ENCODE data around the gene C19orf12.
A peak's percentile ranks its signal among the peaks of the same experiment; 100 is the strongest.

C19orf12 gene

DNA sequence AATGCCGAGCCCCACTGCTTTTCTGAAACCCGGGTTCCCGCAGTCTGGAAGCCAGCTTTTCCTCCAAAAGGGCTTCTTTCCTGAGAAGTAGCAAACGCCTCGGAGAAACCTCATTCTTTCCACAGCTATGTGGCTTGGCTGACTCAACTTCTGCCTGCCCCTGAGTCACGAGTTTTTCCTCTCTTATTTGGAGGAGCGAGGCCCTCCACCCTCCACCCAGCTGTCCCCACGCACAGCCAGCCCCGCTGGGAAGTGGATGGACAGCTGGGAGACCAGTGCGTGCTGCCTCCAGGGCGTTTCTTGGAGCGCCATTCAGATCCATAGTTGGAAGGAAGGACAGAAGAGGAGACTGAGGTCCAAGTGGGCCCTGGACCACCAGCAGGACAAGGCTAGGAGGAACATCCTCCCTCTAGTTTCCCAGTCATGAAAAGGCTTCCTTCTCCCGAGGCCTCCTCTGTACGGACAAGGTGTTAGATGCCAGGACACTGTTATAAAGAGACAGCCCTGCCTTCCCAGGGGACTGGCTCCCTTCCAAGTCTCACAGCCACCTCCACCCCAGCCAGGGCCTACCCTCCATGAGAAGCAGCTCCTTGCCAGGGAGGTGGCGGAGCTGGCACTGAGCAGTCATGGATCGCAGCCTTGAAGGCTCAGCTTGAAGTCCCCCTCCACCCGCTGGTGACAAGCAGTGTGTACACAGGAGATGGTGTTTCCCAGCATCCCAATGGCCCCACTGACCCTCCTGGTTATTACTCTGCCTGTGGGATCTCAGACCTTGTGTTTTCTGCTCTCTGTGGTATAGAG lies 52.3 kb downstream of the C19orf12 start:
- peak; percentile 89 for DNase-seq (ENCODE audit: low read depth)

DNA sequence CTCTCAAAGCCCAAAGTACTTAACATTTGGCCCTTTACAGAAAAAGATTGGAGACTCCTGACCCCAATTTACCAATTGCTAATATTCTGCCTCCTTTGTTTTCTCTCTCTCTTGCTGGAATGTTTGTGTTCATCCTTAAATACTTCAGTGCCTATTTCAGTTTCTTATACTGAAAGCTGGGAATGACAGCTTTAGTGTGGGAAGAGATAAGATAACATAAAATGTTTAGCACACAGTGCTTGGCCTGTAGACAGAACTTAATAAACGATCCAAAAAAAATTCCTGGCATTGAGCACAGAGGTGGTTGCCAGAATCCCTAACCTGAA lies 52.8 kb downstream of the C19orf12 start:
- no peak for DNase-seq (ENCODE audit: low read depth)

DNA sequence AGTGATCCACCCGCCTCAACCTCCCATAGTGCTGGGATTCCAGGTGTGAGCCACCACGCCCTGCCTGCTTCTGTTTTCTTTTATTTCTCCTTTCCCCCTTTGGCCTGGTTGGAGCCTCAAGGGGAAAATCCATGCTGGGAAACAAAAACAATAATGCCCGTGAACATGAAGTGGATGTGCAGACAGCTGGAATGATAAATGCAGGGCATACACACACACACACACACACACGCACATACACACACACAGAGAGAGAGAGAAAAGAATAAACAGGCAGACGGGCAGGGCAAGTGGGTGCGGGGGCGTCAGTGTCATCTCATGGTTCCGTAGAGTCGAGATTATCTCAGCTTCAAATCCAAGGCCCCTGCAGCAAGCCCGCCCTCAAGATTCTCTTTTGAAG lies 54.2 kb downstream of the C19orf12 start:
- DNase-seq (ENCODE audit: low read depth), result peak; percentile 64

DNA sequence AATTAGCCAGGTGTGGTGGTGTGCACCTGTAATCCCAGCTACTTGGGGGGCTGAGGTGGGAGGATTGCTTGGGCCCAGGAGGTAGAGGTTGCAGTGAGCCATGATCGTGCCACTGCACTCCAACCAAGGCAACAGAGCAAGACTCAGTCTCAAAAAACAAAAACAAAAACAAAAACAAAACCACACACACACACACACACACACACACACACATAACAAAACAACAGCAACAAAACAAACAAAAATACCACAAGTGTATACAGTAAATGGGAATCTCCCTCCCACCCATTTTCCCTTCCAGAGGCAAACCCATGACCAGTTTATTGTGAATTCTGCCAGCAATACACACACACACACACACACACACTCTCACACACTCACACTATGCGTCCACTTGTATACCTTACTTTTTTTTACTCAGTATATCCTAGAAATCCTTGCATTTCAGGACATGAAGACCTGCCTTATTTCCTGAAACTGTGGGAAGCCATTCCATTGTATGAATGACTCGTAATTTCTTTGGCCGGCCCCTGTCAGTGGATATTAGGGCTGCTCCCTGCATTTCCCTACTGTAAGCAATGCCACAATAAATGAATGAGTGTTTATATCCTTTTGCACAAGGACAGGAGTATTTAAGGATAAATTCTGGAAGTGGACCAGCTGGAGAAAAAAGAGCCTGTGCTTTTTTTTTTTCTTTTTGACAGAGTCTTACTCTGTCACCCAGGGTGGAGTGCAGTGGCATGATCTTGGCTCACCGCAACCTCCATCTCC lies 56.7 kb downstream of the C19orf12 start:
- no peak for DNase-seq (ENCODE audit: low read depth)

DNA sequence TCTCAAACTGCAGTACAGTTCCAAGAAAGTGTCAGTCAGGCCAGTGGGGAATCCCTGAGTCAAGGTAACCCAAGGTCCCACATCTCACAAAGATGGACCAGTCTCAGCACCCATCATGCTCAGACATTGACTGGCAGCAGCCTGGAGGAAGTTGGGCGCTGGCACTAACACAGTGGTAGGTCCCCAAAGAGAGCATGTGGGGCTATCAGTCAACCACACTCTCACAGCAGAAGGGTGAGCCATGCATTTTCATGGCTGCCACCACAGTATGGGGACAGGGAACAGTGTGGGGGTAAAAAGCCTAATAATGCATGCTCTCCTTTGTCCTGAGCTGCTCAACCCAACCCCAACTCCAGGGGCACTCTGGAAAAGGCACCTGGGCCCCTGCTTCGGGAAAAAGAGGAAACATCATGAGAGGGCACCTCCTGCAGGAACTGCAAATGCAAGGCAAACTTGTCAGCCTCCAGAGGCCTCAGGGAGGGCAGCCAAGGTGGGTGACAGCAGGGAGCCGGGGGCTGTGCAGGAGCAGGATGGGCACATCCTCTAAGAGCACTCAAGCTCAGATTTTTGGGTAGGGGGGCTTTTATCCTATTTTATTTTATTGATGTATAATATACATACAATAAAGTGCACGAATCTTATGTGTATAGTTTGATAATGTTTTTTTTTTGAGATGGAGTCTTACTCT lies 59.3 kb downstream of the C19orf12 start:
- no peak for DNase-seq (ENCODE audit: low read depth)

DNA sequence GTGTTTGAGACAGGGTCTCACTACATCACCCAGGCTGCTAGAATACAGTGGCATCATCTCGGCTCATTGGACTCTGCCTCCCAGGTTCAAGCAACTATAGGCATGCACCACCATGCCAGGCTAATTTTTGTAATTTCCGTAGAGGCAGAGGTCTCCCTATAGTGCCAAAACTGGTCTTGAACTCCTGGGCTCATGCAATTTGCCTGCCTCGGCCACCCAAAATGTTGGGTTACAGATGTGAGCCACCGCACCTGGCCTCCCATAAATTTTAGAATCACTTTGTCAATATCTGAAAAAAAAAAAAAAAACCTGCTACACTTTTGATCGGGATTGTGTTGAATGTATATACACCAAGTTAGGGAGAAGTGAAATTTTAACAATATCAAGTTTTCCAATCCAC lies 61.7 kb downstream of the C19orf12 start:
- no peak for DNase-seq (ENCODE audit: low read depth)

DNA sequence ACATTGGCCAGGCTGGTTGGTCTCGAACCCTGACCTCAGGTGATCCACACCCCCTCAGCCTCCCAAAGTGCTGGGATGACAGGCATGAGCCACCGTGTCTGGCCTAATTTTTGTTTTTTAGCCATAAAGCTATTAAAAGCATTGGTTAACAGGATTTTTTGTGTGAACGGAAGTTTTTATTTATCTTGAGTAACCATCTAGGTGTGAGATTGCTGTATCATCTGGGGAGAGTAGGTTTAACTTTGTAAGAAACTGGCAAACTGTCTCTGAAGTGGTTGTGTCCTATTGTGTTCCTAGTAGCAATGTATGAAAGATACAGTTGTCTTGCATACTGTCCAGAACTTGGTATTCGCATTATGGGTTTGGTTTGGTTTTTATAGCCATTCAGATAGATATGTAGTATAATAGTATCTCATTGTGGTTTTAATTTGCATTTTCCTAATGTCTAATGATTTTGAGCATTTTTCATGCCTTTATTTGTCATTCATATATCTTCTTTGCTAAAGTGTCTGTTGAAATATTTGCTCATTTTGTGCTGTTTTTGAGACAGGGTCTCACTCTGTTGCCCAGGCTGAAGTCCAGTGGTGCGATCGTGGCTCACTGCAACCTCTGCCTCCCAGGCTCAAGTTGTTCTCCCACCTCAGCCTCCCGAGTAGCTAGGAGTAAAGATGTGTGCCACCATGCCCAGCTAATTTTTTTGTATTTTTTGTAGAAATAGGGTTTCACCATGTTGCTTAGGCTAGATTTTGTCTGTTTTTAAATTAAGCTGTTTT lies 63.3 kb downstream of the C19orf12 start:
- no peak for DNase-seq (ENCODE audit: low read depth)

DNA sequence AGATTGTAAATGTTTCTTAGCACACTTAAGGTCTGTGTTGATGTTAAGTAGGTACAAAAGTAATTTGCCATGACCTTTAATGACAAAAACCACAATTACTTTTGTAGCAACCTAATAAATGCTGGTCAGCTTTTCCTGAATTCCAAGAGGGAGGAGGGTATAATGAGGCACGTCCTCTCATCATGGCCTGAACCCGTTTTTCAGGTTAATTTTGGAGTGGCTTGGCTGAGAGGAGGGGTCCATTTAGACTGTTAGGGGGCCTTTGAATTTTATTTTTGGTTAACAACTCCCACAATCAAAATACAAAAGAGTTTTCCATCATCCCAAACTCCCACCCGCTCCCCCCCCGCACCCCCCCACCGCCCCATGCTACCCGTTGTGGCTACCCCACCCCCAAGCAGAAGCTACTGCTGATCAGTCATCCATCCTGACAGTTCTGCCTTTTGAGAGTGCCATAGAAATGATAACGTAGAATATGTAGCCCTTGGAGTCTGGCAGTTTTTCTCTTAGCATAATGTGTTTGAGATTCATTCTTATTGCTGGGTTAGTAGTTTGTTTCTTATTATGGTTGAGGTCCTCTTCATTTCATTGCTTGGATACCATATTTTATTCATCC lies 64.2 kb downstream of the C19orf12 start:
- DNase-seq (ENCODE audit: low read depth), result no peak
